ENCODE data around the gene INPP4A. TPM values are rescaled to one million over a fixed set of nuclear protein-coding genes. Genes with fewer than 3 reads are reported as not detected.

INPP4A gene
- total and polyA plus RNA-seq, 9 of the 15 experiments (the other 6 are each of a cell fraction or from before 2014, with no cell fraction given) = 1.8 to 15.7 (median 8.3) TPM

- FAIRE-seq (no peak), DNase-seq (ENCODE audit: extremely low read depth in 1 of 4, low spot score in 3 of 4) (no peak), ATAC-seq (no peak)
- in situ Hi-C loops (cut with MboI) = no loop called here
- ChIA-PET CTCF (ENCODE audit: low intra/inter-chr PET ratio) (no interaction called here), POLR2A (interaction anchor here (0.6 to 0.7 kb wide), 2 partner anchors 83 to 179 kb away, joined by 3 to 4 read pairs; no protein-coding TSS in a partner anchor)
- H2AFZ ChIP-seq (ENCODE audit: low read depth, low read length) = no peak overlapping the region
- H3K79me2 ChIP-seq (ENCODE audit: control insufficient read depth, insufficient read depth, low read length) = no peaks in the 10 kb centered on the region
- TF ChIP-seq LCOR (CRISPR knock-in tag; IDR thresholded peaks at IDR 0.05) (no peak), CHCHD3 (CRISPR knock-in tag; IDR thresholded peaks at IDR 0.05) (no peak), HMGN3 (IDR thresholded peaks at IDR 0.05; ENCODE audit: borderline replicate concordance, extremely low read depth, insufficient read length, low read depth, low read length) (no peak), ZNF121 (CRISPR knock-in tag; conservative IDR thresholded peaks at IDR 0.05) (no peak), ARID3A (IDR thresholded peaks at IDR 0.05; ENCODE audit: borderline replicate concordance, low read depth, low read length) (no peak), NRF1 (conservative IDR thresholded peaks at IDR 0.05 in 1 of 2, IDR thresholded peaks at IDR 0.05 in 1 of 2) (no peak), ZNF3 (CRISPR knock-in tag; IDR thresholded peaks at IDR 0.05) (no peak), STAT5A (IDR thresholded peaks at IDR 0.05; ENCODE audit: borderline replicate concordance, low read length) (no peak), ETV6 (IDR thresholded peaks at IDR 0.05; ENCODE audit: borderline replicate concordance in 1 of 2, low read depth in 2 of 2, low read length in 1 of 2) (no peak), ETV6 (CRISPR knock-in tag; IDR thresholded peaks at IDR 0.05; ENCODE audit: borderline replicate concordance) (no peak), ZNF592 (IDR thresholded peaks at IDR 0.05) (no peak), HDAC1 (IDR thresholded peaks at IDR 0.05) (no peak), ZNF561 (CRISPR knock-in tag; conservative IDR thresholded peaks at IDR 0.05) (no peak), NR2C1 (IDR thresholded peaks at IDR 0.05) (no peak), NR2C1 (tag; IDR thresholded peaks at IDR 0.05) (no peak), U2AF1 (optimal IDR thresholded peaks at IDR 0.05; ENCODE audit: low read depth, low read length) (no peak), FOXK1 (CRISPR knock-in tag; IDR thresholded peaks at IDR 0.05; ENCODE audit: borderline replicate concordance) (no peak), ZNF75A (CRISPR knock-in tag; IDR thresholded peaks at IDR 0.05) (no peak)
- H4K20me1 ChIP-seq (replicated peaks; ENCODE audit: control insufficient read depth, insufficient read depth, low read length) = no peaks in the 10 kb centered on the region; the same call in 1 of the 2 replicates
- peak overlapping the region in 1 of 2 experiments; percentile 11; a peak in 1 of 4 replicates for H3K9ac ChIP-seq (ENCODE audit: insufficient read depth in 1 of 2, low read depth in 2 of 2, low read length in 2 of 2)
- H3K27ac ChIP-seq (ENCODE audit: extremely low read depth, low read depth, low read length) = no peak overlapping the region
- H3K9me3 ChIP-seq (replicated peaks; ENCODE audit: control insufficient read depth, insufficient read depth, low read depth, low read length) = no peaks in the 10 kb centered on the region
- H3K27me3 ChIP-seq (ENCODE audit: control insufficient read depth in 2 of 2, insufficient read depth in 2 of 2, low read length in 2 of 2) = no peaks in the 10 kb centered on the region
- intact Hi-C loops (cut with micrococcal nuclease) = no loop called here
- no peaks in the 10 kb centered on the region for H3K4me1 ChIP-seq (replicated peaks in 1 of 2; ENCODE audit: control insufficient read depth in 2 of 2, insufficient read depth in 2 of 2, low read length in 2 of 2)
- WGBS (ENCODE audit: insufficient coverage, low coverage, missing lambda C conversion rate) = 91% methylated on average over 9 of the region's 9 CpGs
- H3K36me3 ChIP-seq (ENCODE audit: control insufficient read depth, insufficient read depth, low read length) = peaks cover 23% of the 10 kb centered on the region; the same call in 2 of the 3 replicates
- no TSS peak for BruUV-seq (replicated peaks)
- H3K4me3 ChIP-seq = no peak overlapping the region
- no peak overlapping the region for H3K4me2 ChIP-seq (ENCODE audit: insufficient read depth, low read length)
- no peaks in the 10 kb centered on the region for H3K9me1 ChIP-seq (ENCODE audit: control insufficient read depth, insufficient read depth, low read length)
These were observed 127.1 kb downstream of the INPP4A start for GRCh38 chr2:98571796-98572195.
